COLO668 (cell line): Measurements from ENCODE around the gene DLX4.
A peak's percentile ranks its signal among the peaks of the same experiment; 100 is the strongest.

ENCODE experiments used
- DNase-seq: peaks from one replicate; lab custom pipeline; 2025; ENCODE audit not compliant: unreplicated experiment; lab: John Stamatoyannopoulos, UW

The DLX4 gene

GRCh38 chr17:49946208-49946607, 22.8 kb upstream of the DLX4 start:
- DNase-seq: no peak

- no peak for DNase-seq
Observed at GRCh38 chr17:49946964-49947584, 21.9 kb upstream of the DLX4 start.

- DNase-seq: no peak
Observed at GRCh38 chr17:49949634-49950033, 19.4 kb upstream of the DLX4 start.

GRCh38 chr17:49951362-49952082, 17.5 kb upstream of the DLX4 start:
- no peak for DNase-seq

GRCh38 chr17:49952209-49952911, 16.6 kb upstream of the DLX4 start:
- DNase-seq: peak; percentile 53

- DNase-seq: no peak
Observed at GRCh38 chr17:49952912-49953497, 16.0 kb upstream of the DLX4 start.

GRCh38 chr17:49955157-49955556, 13.8 kb upstream of the DLX4 start:
- no peak for DNase-seq

- no peak for DNase-seq
Observed at GRCh38 chr17:49956780-49957179, 12.2 kb upstream of the DLX4 start.

- DNase-seq: no peak
Observed at GRCh38 chr17:49957350-49957749, 11.6 kb upstream of the DLX4 start.

- no peak for DNase-seq
Observed at GRCh38 chr17:49958723-49959122, 10.3 kb upstream of the DLX4 start.

- no peak for DNase-seq
Observed at GRCh38 chr17:49959183-49959935, 9.6 kb upstream of the DLX4 start.

- DNase-seq: no peak
Observed at GRCh38 chr17:49962599-49963308, 6.2 kb upstream of the DLX4 start.

- DNase-seq: no peak
Observed at GRCh38 chr17:49963309-49963625, 5.7 kb upstream of the DLX4 start.

GRCh38 chr17:49963626-49964302, 5.2 kb upstream of the DLX4 start:
- DNase-seq: no peak

- DNase-seq: no peak
Observed at GRCh38 chr17:49964303-49964768, 4.7 kb upstream of the DLX4 start.

- no peak for DNase-seq
Observed at GRCh38 chr17:49964769-49965523, 4.0 kb upstream of the DLX4 start.

GRCh38 chr17:49965524-49965909, 3.5 kb upstream of the DLX4 start:
- DNase-seq: no peak

GRCh38 chr17:49966767-49967166, 2.2 kb upstream of the DLX4 start:
- DNase-seq: no peak

GRCh38 chr17:49967205-49967604, 1.8 kb upstream of the DLX4 start:
- DNase-seq: no peak
